Caco-2 (cell line): ENCODE results near the gene RPP25L. TPM values are rescaled to one million over a fixed set of nuclear protein-coding genes. Genes with fewer than 3 reads are reported as not detected.

Source experiments
- BruUV-seq: library from RNA; stranded (reverse); fragments of 400-500 nt; replicated peaks from 2 replicates; lab custom pipeline; 2021; lab: Mats Ljungman, UMichigan
- CTCF ChIA-PET: fragments of 300-600 bp; sonication (Branson Sonifier 250); formaldehyde crosslinking; loops from one replicate; lab custom pipeline; 2022; ENCODE audit warnings: antibody characterized with exemption; lab: Charles Lee
- POLR2A ChIA-PET: fragments of 300-600 bp; sonication (Branson Sonifier 250); formaldehyde crosslinking; loops from one replicate; lab custom pipeline; 2022; ENCODE audit warnings: antibody characterized with exemption; lab: Charles Lee
- DNase-seq, 2 experiments: peaks; one replicate each; pipeline versions ENCODE4 v3.0.0 to v3.0.0-alpha.2; 2020 to 2022
- H3K27me3 ChIP-seq: replicated peaks from 2 replicates; pipeline ENCODE4 v1.6.0; 2011; ENCODE audit warnings: low read length; ENCODE audit not compliant: control insufficient read depth, insufficient read depth
- H3K36me3 ChIP-seq: 2 replicates; pipeline ENCODE4 v1.5.1; 2011; ENCODE audit warnings: low read length; ENCODE audit not compliant: control insufficient read depth, insufficient read depth
- H3K4me1 ChIP-seq: fragments of 250-450 bp; sonication (Bioruptor Pico); 2 replicates; pipeline ENCODE4 v1.5.1; 2020; ENCODE audit warnings: mild to moderate bottlenecking
- H3K4me3 ChIP-seq: 2 replicates; pipeline ENCODE4 v1.5.1; 2011; ENCODE audit warnings: low read depth, mild to moderate bottlenecking, control low read depth, low read length
- H3K9me3 ChIP-seq: fragments of 250-450 bp; sonication (Bioruptor Pico); 2 replicates; pipeline ENCODE4 v1.5.1; 2020; ENCODE audit warnings: mild to moderate bottlenecking, moderate library complexity
- H3K27ac Mint-ChIP-seq: one replicate; pipeline ENCODE4 v1.8.0; 2022; ENCODE audit warnings: mixed read lengths; ENCODE audit not compliant: unreplicated experiment
- H3K27me3 Mint-ChIP-seq: one replicate; pipeline ENCODE4 v1.8.0; 2022; ENCODE audit warnings: mixed read lengths; ENCODE audit not compliant: insufficient read depth, unreplicated experiment
- H3K36me3 Mint-ChIP-seq: one replicate; pipeline ENCODE4 v1.8.0; 2022; ENCODE audit warnings: mild to moderate bottlenecking, mixed read lengths; ENCODE audit not compliant: insufficient read depth, unreplicated experiment
- H3K4me1 Mint-ChIP-seq: one replicate; pipeline ENCODE4 v1.8.0; 2022; ENCODE audit warnings: low read depth, mixed read lengths; ENCODE audit not compliant: unreplicated experiment
- H3K4me3 Mint-ChIP-seq: one replicate; pipeline ENCODE4 v1.8.0; 2022; ENCODE audit warnings: mild to moderate bottlenecking, moderate library complexity, mixed read lengths; ENCODE audit not compliant: unreplicated experiment
- H3K9me3 Mint-ChIP-seq: one replicate; pipeline ENCODE4 v1.8.0; 2022; ENCODE audit warnings: mixed read lengths; ENCODE audit not compliant: unreplicated experiment
- CTCF ChIP-seq, 2 experiments: fragments of 200-600 bp in 1 of 2; IDR thresholded peaks; 1 replicate in 1 of 2; 2 replicates in 1 of 2; pipeline versions ENCODE4 v1.5.1 to v1.8.0; 2011 to 2022; ENCODE audit warnings: antibody characterized with exemption in 1 of 2, control low read depth in 1 of 2, inconsistent platforms in 1 of 2, low read depth in 1 of 2, low read length in 1 of 2, mild to moderate bottlenecking in 1 of 2, moderate library complexity in 1 of 2; ENCODE audit not compliant: insufficient read depth in 1 of 2, severe bottlenecking in 1 of 2, unreplicated experiment in 1 of 2
- intact Hi-C: fragments of 100-400 bp; cut with micrococcal nuclease; formaldehyde crosslinking; loops from one replicate; pipeline ENCODE4 v1.10.0; 2022; ENCODE audit not compliant: unreplicated experiment
- total RNA-seq: library from RNA; stranded (reverse); gene quantifications from 2 replicates; pipeline ENCODE4 v1.2.3, GENCODE V29; 2022

Gene RPP25L
- total RNA-seq, 1 experiment from 2014 or later, result 27.4 TPM

- Mint-ChIP-seq H3K4me3 (no peak overlapping the region), H3K9me3 (no peaks in the 10 kb centered on the region), H3K4me1 (no peaks in the 10 kb centered on the region), H3K27ac (no peak overlapping the region), H3K36me3 (no peaks in the 10 kb centered on the region), H3K27me3 (peaks cover 3% of the 10 kb centered on the region)
- Histone ChIP-seq H3K4me1 (peaks cover 4% of the 10 kb centered on the region), H3K4me3 (no peak overlapping the region), H3K9me3 (no peaks in the 10 kb centered on the region), H3K36me3 (no peaks in the 10 kb centered on the region), H3K27me3 (no peaks in the 10 kb centered on the region)
- no TSS peak for BruUV-seq
- DNase-seq, result no peak
- no peak for TF ChIP-seq CTCF (IDR thresholded peaks at IDR 0.05; ENCODE audit: insufficient read depth in 1 of 2, low read depth in 1 of 2, low read length in 1 of 2, severe bottlenecking in 1 of 2, unreplicated experiment in 1 of 2)
- intact Hi-C loops, result loop anchor here (2.0 kb wide), 3 partner anchors 101 to 349 kb away; no protein-coding TSS in a partner anchor
- CTCF ChIA-PET, result interaction anchor here (0.6 to 1.1 kb wide), 4 partner anchors 54 to 198 kb away, joined by 3 to 6 read pairs (median 3); no protein-coding TSS in a partner anchor
- POLR2A ChIA-PET, result no interaction called here
Observed at GRCh38 chr9:34601937-34602573, 9.8 kb downstream of the RPP25L start.

GRCh38 chr9:34600908-34601307, 11.0 kb downstream of the RPP25L start:
- Mint-ChIP-seq H3K9me3 (no peaks in the 10 kb centered on the region), H3K4me3 (no peak overlapping the region), H3K4me1 (no peaks in the 10 kb centered on the region), H3K27me3 (peaks cover 11% of the 10 kb centered on the region), H3K27ac (no peak overlapping the region), H3K36me3 (no peaks in the 10 kb centered on the region)
- ChIA-PET CTCF (interaction anchor here (0.6 kb wide), 1 partner anchor 183 kb away, joined by 3 read pairs; no protein-coding TSS in a partner anchor), POLR2A (no interaction called here)
- intact Hi-C loops, result no loop called here
- DNase-seq, result no peak
- H3K4me1 ChIP-seq, result no peaks in the 10 kb centered on the region
- no peaks in the 10 kb centered on the region for H3K36me3 ChIP-seq
- H3K27me3 ChIP-seq, result no peaks in the 10 kb centered on the region; the same call in 1 of the 2 replicates
- TF ChIP-seq CTCF (IDR thresholded peaks at IDR 0.05; ENCODE audit: insufficient read depth in 1 of 2, low read depth in 1 of 2, low read length in 1 of 2, severe bottlenecking in 1 of 2, unreplicated experiment in 1 of 2), result no peak
- H3K9me3 ChIP-seq, result no peaks in the 10 kb centered on the region
- BruUV-seq, result no TSS peak
- H3K4me3 ChIP-seq, result no peak overlapping the region

- CTCF ChIA-PET, result interaction anchor here (1.4 to 1.6 kb wide), 2 partner anchors 51 to 196 kb away, joined by 4 to 5 read pairs; no protein-coding TSS in a partner anchor
- no TSS peak for BruUV-seq
- TF ChIP-seq CTCF (IDR thresholded peaks at IDR 0.05; ENCODE audit: insufficient read depth in 1 of 2, low read depth in 1 of 2, low read length in 1 of 2, severe bottlenecking in 1 of 2, unreplicated experiment in 1 of 2), result no peak
Observed at GRCh38 chr9:34599546-34599945, 12.4 kb downstream of the RPP25L start.

More at GRCh38 chr9:34599546-34599945, 12.4 kb downstream of the RPP25L start:
- Histone ChIP-seq H3K4me1 (no peaks in the 10 kb centered on the region), H3K27me3 (no peaks in the 10 kb centered on the region; the same call in 1 of the 2 replicates), H3K36me3 (no peaks in the 10 kb centered on the region), H3K4me3 (no peak overlapping the region), H3K9me3 (no peaks in the 10 kb centered on the region)
- POLR2A ChIA-PET, result no interaction called here
- no peak for DNase-seq
- no peaks in the 10 kb centered on the region for H3K9me3 Mint-ChIP-seq
- H3K27me3 Mint-ChIP-seq, result peaks cover 11% of the 10 kb centered on the region
- H3K4me3 Mint-ChIP-seq, result no peak overlapping the region
- intact Hi-C loops, result no loop called here
- no peaks in the 10 kb centered on the region for H3K36me3 Mint-ChIP-seq
- no peaks in the 10 kb centered on the region for H3K4me1 Mint-ChIP-seq
- H3K27ac Mint-ChIP-seq, result no peak overlapping the region
